Esophagus muscularis mucosa (tissue), 3 donors: ENCODE measurements around the gene ACSF2.

Source experiments
- CTCF ChIP-seq, 3 experiments: fragments of 200-600 bp in 2 of 3; fragments of 450-650 bp in 1 of 3; sonication (generic) in 2 of 3; IDR thresholded peaks; one replicate each; pipeline ENCODE4 v1.5.1; 2017 to 2019; ENCODE audit warnings: antibody characterized with exemption in 3 of 3, mild to moderate bottlenecking in 2 of 3, moderate library complexity in 1 of 3
- POLR2A ChIP-seq: fragments of 450-650 bp; IDR thresholded peaks from one replicate; pipeline ENCODE4 v1.6.1; 2017; ENCODE audit warnings: antibody characterized with exemption, moderate library complexity, mild to moderate bottlenecking, low read depth
- POLR2AphosphoS5 ChIP-seq, 2 donors: sonication (generic); formaldehyde crosslinking; IDR thresholded peaks; one replicate each; pipeline ENCODE4 v1.6.1; 2017; ENCODE audit warnings: antibody characterized with exemption in 2 of 2

- no peak for TF ChIP-seq POLR2AphosphoS5 (IDR thresholded peaks at IDR 0.05)
- TF ChIP-seq CTCF (IDR thresholded peaks at IDR 0.05): no peak
- TF ChIP-seq POLR2A: no peak
Measured at GRCh38 chr17:50386510-50386909, 39.5 kb upstream of the ACSF2 start.
